Activated CD4-positive, alpha-beta memory T cell treated with anti-CD3 and anti-CD28 coated beads, Interleukin-2, amount 10 ng/mL, durations not matched to agents 7 days and 5 days (primary cell): ENCODE results near the gene PPP2R5C. TPM values are rescaled to one million over a fixed set of nuclear protein-coding genes. Genes with fewer than 3 reads are reported as not detected.

Experiments
- CTCF ChIA-PET: fragments of 350-600 bp; sonication (Branson Sonifier 250); formaldehyde crosslinking; loops from one replicate; lab custom pipeline; 2021; ENCODE audit warnings: antibody characterized with exemption, inconsistent platforms; lab: Charles Lee
- POLR2A ChIA-PET: fragments of 350-600 bp; sonication (Branson Sonifier 250); formaldehyde crosslinking; loops from one replicate; lab custom pipeline; 2021; ENCODE audit warnings: antibody characterized with exemption; lab: Charles Lee
- DNase-seq: peaks from one replicate; pipeline ENCODE4 v3.0.0-alpha.2; 2020
- H3K27ac Mint-ChIP-seq: one replicate; pipeline ENCODE4 v1.8.0; 2021; ENCODE audit warnings: mild to moderate bottlenecking, mixed read lengths
- H3K27me3 Mint-ChIP-seq: one replicate; pipeline ENCODE4 v1.8.0; 2021; ENCODE audit warnings: mixed read lengths
- H3K36me3 Mint-ChIP-seq: one replicate; pipeline ENCODE4 v1.8.0; 2021; ENCODE audit warnings: low read depth, mixed read lengths
- H3K4me1 Mint-ChIP-seq: one replicate; pipeline ENCODE4 v1.8.0; 2021; ENCODE audit warnings: mixed read lengths
- H3K4me3 Mint-ChIP-seq: one replicate; pipeline ENCODE4 v1.8.0; 2021; ENCODE audit warnings: mild to moderate bottlenecking, mixed read lengths
- H3K9me3 Mint-ChIP-seq: one replicate; pipeline ENCODE4 v1.8.0; 2021; ENCODE audit warnings: mixed read lengths
- total RNA-seq, 2 experiments: library from RNA; stranded (reverse); gene quantifications; one replicate each; pipeline ENCODE4 v1.2.3, GENCODE V29; 2021

PPP2R5C gene
- total RNA-seq, 2 experiments from 2014 or later: 338 to 348 TPM

GRCh38 chr14:101948666-101949216, 187.2 kb downstream of the PPP2R5C start:
- peaks cover 14% of the 10 kb centered on the region for H3K27me3 Mint-ChIP-seq
- no peaks in the 10 kb centered on the region for H3K9me3 Mint-ChIP-seq
- peaks cover 26% of the 10 kb centered on the region for H3K4me1 Mint-ChIP-seq
- H3K27ac Mint-ChIP-seq: peak overlapping the region; percentile 85
- H3K4me3 Mint-ChIP-seq: peak overlapping the region; percentile 89
- no peaks in the 10 kb centered on the region for H3K36me3 Mint-ChIP-seq
- POLR2A ChIA-PET: interaction anchor here (0.7 to 3.5 kb wide), 18 partner anchors 9 to 414 kb away, joined by 3 to 28 read pairs (median 5); partner anchors contain the start of genes CINP, DYNC1H1, TECPR2 and WDR20
- DNase-seq: peak; percentile 23
- CTCF ChIA-PET: interaction anchor here (0.9 to 2.0 kb wide), 12 partner anchors 8 to 1443 kb away, joined by 3 to 24 read pairs (median 4); no protein-coding TSS in a partner anchor

GRCh38 chr14:101950100-101950499, 188.6 kb downstream of the PPP2R5C start:
- DNase-seq: no peak
- ChIA-PET CTCF (interaction anchor here (0.9 to 2.2 kb wide), 4 partner anchors 10 to 367 kb away, joined by 3 to 11 read pairs (median 5); no protein-coding TSS in a partner anchor), POLR2A (interaction anchor here (3.5 kb wide), 1 partner anchor 243 kb away, joined by 23 read pairs; no protein-coding TSS in a partner anchor)
- no peaks in the 10 kb centered on the region for H3K36me3 Mint-ChIP-seq
- H3K27ac Mint-ChIP-seq: no peak overlapping the region
- peaks cover 7% of the 10 kb centered on the region for H3K27me3 Mint-ChIP-seq
- peaks cover 26% of the 10 kb centered on the region for H3K4me1 Mint-ChIP-seq
- no peak overlapping the region for H3K4me3 Mint-ChIP-seq
- no peaks in the 10 kb centered on the region for H3K9me3 Mint-ChIP-seq

- no peaks in the 10 kb centered on the region for H3K9me3 Mint-ChIP-seq
- H3K4me3 Mint-ChIP-seq: no peak overlapping the region
- H3K27ac Mint-ChIP-seq: no peak overlapping the region
- peaks cover 3% of the 10 kb centered on the region for H3K27me3 Mint-ChIP-seq
- no peaks in the 10 kb centered on the region for H3K36me3 Mint-ChIP-seq
- peaks cover 26% of the 10 kb centered on the region for H3K4me1 Mint-ChIP-seq
- ChIA-PET CTCF (interaction anchor here (1.5 to 2.2 kb wide), 2 partner anchors 9 to 244 kb away, joined by 4 to 11 read pairs; no protein-coding TSS in a partner anchor), POLR2A (interaction anchor here (1.2 kb wide), 1 partner anchor 14 kb away, joined by 3 read pairs; no protein-coding TSS in a partner anchor)
- DNase-seq: no peak
Measured at GRCh38 chr14:101950516-101951215, 189.2 kb downstream of the PPP2R5C start.

GRCh38 chr14:101953151-101953550, 191.6 kb downstream of the PPP2R5C start:
- Mint-ChIP-seq H3K27me3 (no peaks in the 10 kb centered on the region), H3K4me1 (peaks cover 19% of the 10 kb centered on the region), H3K36me3 (no peaks in the 10 kb centered on the region), H3K4me3 (no peak overlapping the region), H3K27ac (no peak overlapping the region), H3K9me3 (no peaks in the 10 kb centered on the region)
- CTCF ChIA-PET: interaction anchor here (1.0 to 1.6 kb wide), 2 partner anchors 9 to 182 kb away, joined by 4 to 8 read pairs; no protein-coding TSS in a partner anchor
- no peak for DNase-seq
- POLR2A ChIA-PET: no interaction called here

GRCh38 chr14:101954501-101954900, 193.0 kb downstream of the PPP2R5C start:
- ChIA-PET POLR2A (interaction anchor here (1.1 kb wide), 1 partner anchor 9 kb away, joined by 3 read pairs; no protein-coding TSS in a partner anchor), CTCF (no interaction called here)
- Mint-ChIP-seq H3K4me3 (no peak overlapping the region), H3K36me3 (no peaks in the 10 kb centered on the region), H3K27me3 (no peaks in the 10 kb centered on the region), H3K4me1 (peaks cover 8% of the 10 kb centered on the region), H3K27ac (no peak overlapping the region), H3K9me3 (no peaks in the 10 kb centered on the region)
- no peak for DNase-seq

- Mint-ChIP-seq H3K4me3 (no peak overlapping the region), H3K27ac (no peak overlapping the region), H3K9me3 (no peaks in the 10 kb centered on the region), H3K4me1 (peaks cover 12% of the 10 kb centered on the region), H3K36me3 (no peaks in the 10 kb centered on the region), H3K27me3 (no peaks in the 10 kb centered on the region)
- ChIA-PET POLR2A (interaction anchor here (0.7 to 1.1 kb wide), 2 partner anchors 8 to 142 kb away, joined by 3 read pairs; no protein-coding TSS in a partner anchor), CTCF (interaction anchor here (1.1 kb wide), 1 partner anchor 184 kb away, joined by 4 read pairs; no protein-coding TSS in a partner anchor)
- DNase-seq: no peak
Measured at GRCh38 chr14:101955695-101956161, 194.2 kb downstream of the PPP2R5C start.

- ChIA-PET CTCF (interaction anchor here (1.1 to 1.3 kb wide), 2 partner anchors 8 to 185 kb away, joined by 4 to 5 read pairs; no protein-coding TSS in a partner anchor), POLR2A (interaction anchor here (0.7 to 2.7 kb wide), 2 partner anchors 8 to 143 kb away, joined by 3 to 13 read pairs; no protein-coding TSS in a partner anchor)
- DNase-seq: no peak
- H3K36me3 Mint-ChIP-seq: no peaks in the 10 kb centered on the region
- H3K9me3 Mint-ChIP-seq: no peaks in the 10 kb centered on the region
- peaks cover 2% of the 10 kb centered on the region for H3K27me3 Mint-ChIP-seq
- no peak overlapping the region for H3K4me3 Mint-ChIP-seq
- H3K4me1 Mint-ChIP-seq: peaks cover 12% of the 10 kb centered on the region
- H3K27ac Mint-ChIP-seq: no peak overlapping the region
Measured at GRCh38 chr14:101956179-101956885, 194.8 kb downstream of the PPP2R5C start.

- no peak overlapping the region for H3K27ac Mint-ChIP-seq
- no peak overlapping the region for H3K4me3 Mint-ChIP-seq
- ChIA-PET POLR2A (interaction anchor here (1.8 to 2.7 kb wide), 2 partner anchors 9 to 10 kb away, joined by 3 to 13 read pairs; no protein-coding TSS in a partner anchor), CTCF (interaction anchor here (0.6 to 1.3 kb wide), 4 partner anchors 9 to 251 kb away, joined by 3 to 5 read pairs (median 4); no protein-coding TSS in a partner anchor)
- no peaks in the 10 kb centered on the region for H3K9me3 Mint-ChIP-seq
- peaks cover 4% of the 10 kb centered on the region for H3K27me3 Mint-ChIP-seq
- H3K4me1 Mint-ChIP-seq: peaks cover 13% of the 10 kb centered on the region
- no peak for DNase-seq
- H3K36me3 Mint-ChIP-seq: no peaks in the 10 kb centered on the region
Measured at GRCh38 chr14:101957406-101958234, 196.1 kb downstream of the PPP2R5C start.

- Mint-ChIP-seq H3K27me3 (peaks cover 4% of the 10 kb centered on the region), H3K36me3 (no peaks in the 10 kb centered on the region)
- CTCF ChIA-PET: interaction anchor here (0.6 to 3.8 kb wide), 5 partner anchors 10 to 252 kb away, joined by 3 to 24 read pairs (median 3); no protein-coding TSS in a partner anchor
Measured at GRCh38 chr14:101958418-101959180, 197.1 kb downstream of the PPP2R5C start.

GRCh38 chr14:101959277-101959676, 197.8 kb downstream of the PPP2R5C start:
- H3K4me1 Mint-ChIP-seq: peaks cover 18% of the 10 kb centered on the region
- no peaks in the 10 kb centered on the region for H3K36me3 Mint-ChIP-seq
- no peak overlapping the region for H3K27ac Mint-ChIP-seq
- POLR2A ChIA-PET: interaction anchor here (1.8 to 2.7 kb wide), 2 partner anchors 8 to 10 kb away, joined by 3 to 13 read pairs; no protein-coding TSS in a partner anchor
- no peaks in the 10 kb centered on the region for H3K9me3 Mint-ChIP-seq
- CTCF ChIA-PET: interaction anchor here (0.7 to 3.8 kb wide), 10 partner anchors 8 to 356 kb away, joined by 3 to 24 read pairs (median 3); no protein-coding TSS in a partner anchor
- no peak overlapping the region for H3K4me3 Mint-ChIP-seq
- peaks cover 4% of the 10 kb centered on the region for H3K27me3 Mint-ChIP-seq
- DNase-seq: no peak

More at GRCh38 chr14:101958418-101959180, 197.1 kb downstream of the PPP2R5C start:
- DNase-seq: no peak
- H3K4me1 Mint-ChIP-seq: peaks cover 13% of the 10 kb centered on the region
- H3K4me3 Mint-ChIP-seq: no peak overlapping the region
- no peaks in the 10 kb centered on the region for H3K9me3 Mint-ChIP-seq
- no peak overlapping the region for H3K27ac Mint-ChIP-seq
- POLR2A ChIA-PET: interaction anchor here (1.8 to 2.7 kb wide), 2 partner anchors 9 to 10 kb away, joined by 3 to 13 read pairs; no protein-coding TSS in a partner anchor
